SH-SY5Y (cell line): ENCODE results near the gene CHN1.

Experiments
- GATA2 ChIP-seq: IDR thresholded peaks from 2 replicates; pipeline ENCODE4 v1.6.1; 2011; ENCODE audit warnings: mild to moderate bottlenecking, low read depth, low read length
- GATA3 ChIP-seq: IDR thresholded peaks from 2 replicates; pipeline ENCODE4 v1.6.1; 2011; ENCODE audit warnings: low read depth, mild to moderate bottlenecking, low read length, moderate library complexity

DNA sequence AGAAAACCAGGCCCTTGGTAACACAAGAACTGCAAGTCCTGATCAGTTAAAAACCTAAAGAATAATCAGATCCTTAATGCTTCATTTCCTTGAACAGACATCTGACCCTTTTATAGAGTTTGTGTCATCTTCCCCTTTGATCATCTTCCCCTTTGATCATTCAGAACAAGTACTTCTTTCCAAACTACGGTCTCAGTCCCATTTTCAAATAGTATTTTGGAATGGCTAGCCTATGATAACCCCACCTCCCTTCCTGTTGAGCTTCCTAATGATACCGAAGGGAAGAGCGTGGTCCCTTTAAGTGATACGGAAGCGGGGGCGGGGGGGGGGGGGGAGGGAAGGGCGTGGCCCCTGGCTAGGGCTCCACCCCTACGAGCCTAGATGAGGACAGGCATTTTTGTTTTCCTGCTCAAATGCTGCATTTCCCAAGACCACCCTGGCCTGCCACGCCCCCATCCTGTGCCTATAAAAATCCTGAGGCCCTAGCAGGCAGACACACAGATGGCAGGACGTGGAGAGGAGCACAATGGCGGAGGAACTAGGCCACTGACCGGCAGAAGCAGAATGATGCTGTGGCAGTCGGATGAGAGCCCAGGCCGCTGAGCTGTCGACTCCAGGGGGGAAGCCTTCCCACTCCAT is 216.8 kb downstream of the CHN1 start:
- TF ChIP-seq GATA2: no peak
- no peak for TF ChIP-seq GATA3
